NCI-H69 (cell line): ENCODE data around the gene ZNF543.
"Not testable (repeated sequence)": the region's sequence is repeated elsewhere in the genome, so short reads cannot be mapped to it uniquely, and the experiment has no call there.

ENCODE experiments used
- DNase-seq: peaks from one replicate; lab custom pipeline; 2025; lab: John Stamatoyannopoulos, UW

The ZNF543 gene

GRCh38 chr19:57321116-57321515, 844 bp downstream of the ZNF543 start:
- DNase-seq = peak; percentile 41

DNA sequence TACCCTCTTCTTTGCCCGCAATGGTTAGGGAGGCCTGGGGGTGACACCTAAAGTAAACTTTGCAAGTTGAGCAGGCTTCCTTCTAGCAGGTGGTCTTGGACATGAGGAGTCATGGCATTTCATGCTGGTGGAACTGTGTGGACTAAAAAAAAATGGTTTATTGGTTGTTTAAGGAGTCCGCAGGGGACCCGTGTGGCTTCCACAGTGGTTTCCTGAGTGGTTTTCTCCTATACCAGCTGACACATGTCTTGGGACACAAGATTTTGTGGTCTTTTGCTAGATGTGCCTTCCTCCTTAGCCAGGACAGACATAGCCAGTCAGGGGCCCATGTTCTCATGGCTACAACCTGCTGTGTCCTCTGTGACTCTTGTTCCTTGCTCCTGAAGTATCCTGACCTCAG, 1.5 kb downstream of the ZNF543 start:
- DNase-seq = no peak

- DNase-seq = no peak
Measured at GRCh38 chr19:57324992-57325391, 4.7 kb downstream of the ZNF543 start.

DNA sequence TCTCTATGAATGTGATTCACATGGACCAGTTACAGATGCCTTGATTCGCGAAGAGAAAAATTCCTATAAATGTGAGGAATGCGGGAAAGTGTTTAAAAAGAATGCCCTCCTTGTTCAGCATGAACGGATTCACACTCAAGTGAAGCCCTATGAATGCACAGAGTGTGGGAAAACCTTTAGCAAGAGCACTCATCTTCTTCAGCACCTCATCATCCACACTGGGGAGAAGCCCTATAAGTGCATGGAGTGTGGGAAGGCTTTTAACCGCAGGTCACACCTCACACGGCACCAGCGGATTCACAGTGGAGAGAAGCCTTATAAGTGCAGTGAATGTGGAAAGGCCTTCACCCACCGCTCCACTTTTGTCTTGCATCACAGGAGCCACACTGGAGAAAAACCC, 7.7 kb downstream of the ZNF543 start:
- DNase-seq = no peak

DNA sequence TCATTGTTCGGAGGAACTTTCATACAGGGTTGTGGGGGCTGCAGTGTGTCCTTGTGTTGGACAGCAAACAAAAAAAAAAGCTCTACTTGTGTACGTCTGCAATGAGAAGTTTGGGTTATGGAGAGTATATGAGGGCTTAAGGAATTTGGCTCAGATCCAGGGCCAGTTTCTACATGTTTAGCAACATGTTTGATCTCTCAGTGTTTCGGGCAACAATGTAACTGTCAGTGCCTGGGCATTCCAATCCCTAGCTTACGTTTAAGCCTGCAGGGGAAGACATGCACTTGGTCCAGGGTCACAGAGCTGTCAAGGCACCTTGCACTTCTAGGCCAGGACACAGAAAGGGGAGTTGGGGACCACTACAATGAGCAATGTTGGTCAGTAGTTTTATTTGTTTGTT, 13.9 kb downstream of the ZNF543 start:
- DNase-seq = peak; percentile 11

DNA sequence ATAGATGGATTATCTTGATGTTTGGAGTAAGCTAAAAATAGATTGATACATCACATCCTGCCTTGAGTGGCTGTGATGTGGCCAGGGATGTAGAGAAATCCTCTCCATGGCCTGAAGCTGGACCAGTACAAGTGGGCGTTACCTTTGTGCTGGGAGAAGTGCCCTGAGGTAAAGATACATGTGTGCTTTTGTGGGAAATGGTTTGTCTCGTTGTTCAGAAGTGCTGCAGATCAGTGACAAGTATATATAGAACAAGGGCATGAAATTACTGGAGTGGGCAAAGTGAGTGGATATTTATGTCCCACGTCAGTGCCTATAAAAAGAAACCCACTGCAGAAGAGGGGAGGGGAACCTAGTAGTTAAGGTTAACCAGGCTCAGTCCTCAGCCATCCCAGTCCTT, 18.6 kb downstream of the ZNF543 start:
- DNase-seq = no peak

- DNase-seq = no peak
Measured at GRCh38 chr19:57342582-57342981, 22.3 kb downstream of the ZNF543 start.

DNA sequence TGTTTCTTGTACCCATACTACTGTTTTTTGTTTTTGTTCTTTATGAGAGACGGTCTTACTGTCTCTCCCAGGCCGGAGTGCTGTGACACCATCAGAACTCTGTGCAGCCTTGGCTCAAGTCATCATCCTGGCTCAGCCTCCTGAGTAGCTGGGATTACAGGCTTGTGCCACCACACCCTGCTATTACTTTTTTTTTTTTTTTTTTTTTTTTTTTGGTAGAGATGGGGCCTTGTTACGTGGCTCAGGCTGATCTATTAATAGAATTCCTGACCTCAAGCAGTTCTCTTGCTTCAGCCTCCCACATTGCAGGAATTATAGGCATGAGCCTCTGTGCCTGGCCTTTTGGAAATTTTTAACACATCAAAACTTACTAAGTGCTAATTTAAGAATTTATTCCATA, 27.9 kb downstream of the ZNF543 start:
- DNase-seq = no peak

GRCh38 chr19:57350877-57351805, 30.9 kb downstream of the ZNF543 start, which contains the start of gene ZNF304:
Gene ZNF304 (plus strand): TSS chr19:57351271. CDS start chr19:57351665, 394 bp downstream.
- DNase-seq = peak; percentile 98

DNA sequence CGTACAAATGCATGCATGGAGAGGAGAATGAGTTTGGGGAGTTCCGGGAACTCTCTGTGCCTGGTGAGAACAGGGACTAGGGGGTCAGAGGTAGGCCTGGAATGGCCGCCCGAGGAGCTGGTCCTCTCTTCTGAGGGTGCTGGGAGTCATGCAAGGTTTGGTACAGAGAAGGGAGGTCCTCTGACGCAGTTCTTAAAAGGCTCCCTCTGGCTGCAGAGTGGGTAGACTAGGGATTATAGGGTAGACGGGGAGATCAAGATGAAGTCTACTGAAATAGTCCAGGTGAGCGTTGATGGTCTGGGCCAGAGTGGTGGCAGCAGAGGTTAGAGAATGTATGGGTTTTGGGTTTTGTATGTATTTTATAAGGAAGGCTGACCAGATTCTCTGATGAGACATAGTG, 31.6 kb downstream of the ZNF543 start:
- DNase-seq = peak; percentile 25

DNA sequence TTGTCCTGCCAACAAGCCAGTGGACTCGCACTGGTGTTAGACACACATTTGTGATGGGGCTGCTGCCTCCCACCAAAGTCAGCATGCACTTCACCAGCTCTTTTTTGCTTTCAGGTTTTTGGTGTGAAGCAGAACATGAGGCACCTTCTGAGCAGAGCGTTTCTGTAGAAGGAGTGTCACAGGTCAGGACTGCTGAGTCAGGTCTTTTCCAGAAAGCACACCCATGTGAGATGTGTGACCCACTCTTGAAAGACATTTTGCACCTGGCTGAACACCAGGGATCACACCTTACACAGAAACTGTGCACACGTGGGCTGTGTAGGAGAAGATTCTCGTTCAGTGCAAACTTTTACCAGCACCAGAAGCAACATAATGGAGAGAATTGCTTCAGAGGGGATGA, 35.6 kb downstream of the ZNF543 start:
- DNase-seq = no peak

GRCh38 chr19:57357406-57357805, 37.1 kb downstream of the ZNF543 start:
- DNase-seq = no peak

- no peak for DNase-seq
Measured at GRCh38 chr19:57359300-57359699, 39.0 kb downstream of the ZNF543 start.

GRCh38 chr19:57362419-57362818, 42.1 kb downstream of the ZNF543 start:
- no peak for DNase-seq

DNA sequence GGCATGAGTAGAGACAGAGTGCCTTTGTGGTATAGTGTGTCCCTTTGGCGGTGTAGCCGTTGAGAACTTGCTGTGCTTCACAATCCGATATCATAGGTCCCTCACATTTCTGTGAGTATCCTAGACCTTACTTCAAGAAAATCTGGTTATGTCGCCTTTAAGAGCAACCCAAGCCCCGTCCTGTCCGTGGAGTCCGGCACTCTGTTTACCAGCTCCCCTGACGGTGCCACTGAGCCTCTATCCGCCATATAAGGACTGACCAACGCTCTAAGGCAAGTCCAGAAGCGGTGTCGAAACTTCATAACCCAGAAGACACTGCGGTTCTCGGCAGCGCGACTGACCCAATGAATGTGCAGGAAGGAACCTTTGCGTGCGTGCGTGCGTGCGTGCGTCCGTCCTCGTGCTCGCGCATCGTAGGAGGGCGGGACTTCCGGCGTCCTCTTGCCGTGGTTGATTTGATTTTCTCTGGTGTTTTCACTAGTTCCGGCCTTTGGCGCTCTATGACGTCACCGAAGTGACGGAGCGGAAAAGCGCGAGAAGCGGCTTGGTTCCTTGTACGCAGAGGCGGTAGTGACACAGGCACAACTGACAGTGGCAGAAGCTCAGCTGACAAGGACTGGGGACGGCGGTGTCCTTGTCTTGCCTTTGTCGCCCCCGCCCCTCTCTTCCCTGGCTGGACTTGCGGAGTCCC, 42.9 kb downstream of the ZNF543 start, which contains the start of the genes TRAPPC2B and ZNF547:
TRAPPC2B (plus strand) TSS at position 555 of the 691 bp plus-strand sequence. CDS start 1,283 bp downstream, outside the sequence.
ZNF547 (plus strand) TSS at position 555 of the 691 bp plus-strand sequence. CDS start 5,005 bp downstream, outside the sequence.
- peak; percentile 100 for DNase-seq

- peak; percentile 43 for DNase-seq
Measured at GRCh38 chr19:57363688-57364181, 43.5 kb downstream of the ZNF543 start.

- no peak for DNase-seq
Measured at GRCh38 chr19:57366776-57367175, 46.5 kb downstream of the ZNF543 start.

GRCh38 chr19:57374179-57374578, 53.9 kb downstream of the ZNF543 start:
- no peak for DNase-seq

DNA sequence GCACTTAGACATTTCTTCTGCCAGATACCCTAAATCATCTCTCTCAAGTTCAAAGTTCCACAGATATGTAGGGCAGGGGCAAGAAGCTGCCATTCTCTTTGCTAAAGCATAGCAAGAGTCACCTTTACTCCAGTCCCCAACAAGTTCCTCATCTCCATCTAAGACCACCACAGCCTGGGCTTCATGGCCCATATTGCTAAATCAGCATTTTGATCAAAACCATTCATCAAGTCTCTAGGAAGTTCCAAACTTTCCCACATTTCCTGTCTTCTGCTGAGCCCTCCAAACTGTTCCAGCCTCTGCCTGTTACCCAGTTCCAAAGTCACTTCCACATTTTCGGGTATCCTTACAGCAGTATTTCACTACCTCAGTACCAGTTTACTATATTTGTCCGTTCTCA, 54.4 kb downstream of the ZNF543 start:
- not testable (repeated sequence) for DNase-seq

GRCh38 chr19:57376151-57376550, 55.9 kb downstream of the ZNF543 start:
- no peak for DNase-seq

GRCh38 chr19:57377498-57378146, 57.4 kb downstream of the ZNF543 start:
- DNase-seq = no peak
